ENCODE results near the gene MYMX.

DNA sequence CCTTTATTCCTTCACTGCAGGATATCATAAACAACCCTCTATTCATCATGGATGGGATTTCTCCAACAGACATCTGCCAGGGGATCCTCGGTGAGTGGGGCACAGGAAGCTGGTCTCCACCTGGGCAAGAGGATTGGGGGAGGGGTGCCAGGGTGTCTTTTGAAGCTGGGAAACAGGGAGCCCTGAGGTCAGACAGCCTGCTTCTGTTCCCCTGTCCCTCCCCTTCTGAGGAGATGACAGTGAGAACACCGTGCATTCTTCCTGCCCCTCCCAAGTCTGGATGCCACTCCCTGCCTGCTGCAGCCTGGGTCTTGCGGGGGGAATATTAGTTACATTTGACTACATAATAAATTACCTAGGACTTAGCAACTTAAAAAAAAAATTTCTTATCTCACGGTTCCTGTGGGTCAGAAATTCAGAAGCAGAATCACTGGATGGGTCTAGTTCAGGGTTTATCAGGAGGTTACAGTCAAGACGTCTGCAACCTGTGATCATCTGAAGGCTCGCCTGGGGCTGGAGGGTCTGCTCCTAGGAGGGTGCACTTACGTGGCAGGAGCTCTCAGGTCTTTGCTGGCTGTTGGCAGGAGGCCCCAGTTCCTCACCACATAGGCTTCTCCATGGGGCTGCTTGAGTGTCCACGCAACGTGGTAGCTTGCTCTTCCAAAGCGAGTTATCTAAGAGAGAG is 46.7 kb upstream of the MYMX start:
- TF ChIP-seq, protein P1, sequence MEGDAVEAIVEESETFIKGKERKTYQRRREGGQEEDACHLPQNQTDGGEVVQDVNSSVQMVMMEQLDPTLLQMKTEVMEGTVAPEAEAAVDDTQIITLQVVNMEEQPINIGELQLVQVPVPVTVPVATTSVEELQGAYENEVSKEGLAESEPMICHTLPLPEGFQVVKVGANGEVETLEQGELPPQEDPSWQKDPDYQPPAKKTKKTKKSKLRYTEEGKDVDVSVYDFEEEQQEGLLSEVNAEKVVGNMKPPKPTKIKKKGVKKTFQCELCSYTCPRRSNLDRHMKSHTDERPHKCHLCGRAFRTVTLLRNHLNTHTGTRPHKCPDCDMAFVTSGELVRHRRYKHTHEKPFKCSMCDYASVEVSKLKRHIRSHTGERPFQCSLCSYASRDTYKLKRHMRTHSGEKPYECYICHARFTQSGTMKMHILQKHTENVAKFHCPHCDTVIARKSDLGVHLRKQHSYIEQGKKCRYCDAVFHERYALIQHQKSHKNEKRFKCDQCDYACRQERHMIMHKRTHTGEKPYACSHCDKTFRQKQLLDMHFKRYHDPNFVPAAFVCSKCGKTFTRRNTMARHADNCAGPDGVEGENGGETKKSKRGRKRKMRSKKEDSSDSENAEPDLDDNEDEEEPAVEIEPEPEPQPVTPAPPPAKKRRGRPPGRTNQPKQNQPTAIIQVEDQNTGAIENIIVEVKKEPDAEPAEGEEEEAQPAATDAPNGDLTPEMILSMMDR (IDR thresholded peaks at IDR 0.05; ENCODE audit: low read depth, low read length) = no peak
- no peak for TF ChIP-seq EZH2phosphoT487 (IDR thresholded peaks at IDR 0.05; ENCODE audit: low read depth)
